ENCODE results near the gene TARS2. TPM values are rescaled to one million over a fixed set of nuclear protein-coding genes. Genes with fewer than 3 reads are reported as not detected.

Gene TARS2
- total and polyA plus RNA-seq, 10 of the 15 experiments (the other 5 are each of a cell fraction or from before 2014, with no cell fraction given) = 11.0 to 51.8 (median 45.2) TPM

DNA sequence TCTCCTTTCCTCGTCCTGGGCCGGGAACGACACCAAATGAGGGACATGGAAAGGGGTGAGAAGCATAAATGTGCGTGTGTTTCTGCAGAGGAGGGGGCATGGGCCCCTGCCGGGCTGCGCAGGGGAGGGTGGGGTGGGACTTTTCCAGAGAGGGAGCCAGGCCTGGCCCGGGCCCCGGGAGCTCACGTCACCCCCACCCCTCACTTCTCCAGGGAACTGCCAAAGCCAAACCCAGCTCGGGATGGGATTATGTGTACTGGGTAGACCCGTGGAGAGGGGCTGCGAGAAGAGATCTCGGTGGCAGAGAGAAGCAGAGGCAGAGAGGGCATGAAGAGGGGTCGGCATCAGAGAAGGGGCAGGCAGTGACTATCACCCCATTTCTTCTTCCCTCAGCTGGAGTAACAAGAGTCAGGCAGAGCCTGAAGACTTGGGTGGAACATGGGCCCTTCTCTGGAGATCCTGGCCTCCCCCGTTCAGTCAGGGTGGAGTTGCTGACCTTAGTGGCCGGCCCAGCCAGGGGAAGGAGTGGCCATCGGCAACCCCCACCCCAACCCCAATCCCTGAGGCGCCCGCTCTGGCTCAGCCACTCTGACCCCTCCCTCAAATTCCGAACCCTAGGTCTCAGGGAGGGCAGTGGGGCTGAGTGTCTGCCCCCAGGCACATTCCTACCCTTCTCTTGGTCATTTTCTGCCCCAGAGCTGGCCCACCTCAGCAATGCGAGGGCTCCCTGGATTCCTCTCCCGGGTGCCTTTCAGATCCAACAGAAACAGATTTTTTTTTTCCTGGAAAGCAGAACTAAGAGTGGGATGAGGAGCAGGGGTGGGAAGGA lies 63.2 kb downstream of the TARS2 start:
- Histone ChIP-seq H3K79me2 (ENCODE audit: control insufficient read depth, insufficient read depth, low read length) (no peaks in the 10 kb centered on the region), H3K9ac (ENCODE audit: control insufficient read depth, insufficient read depth, low read length) (no peak overlapping the region), H3K36me3 (ENCODE audit: control insufficient read depth in 2 of 2, insufficient read depth in 2 of 2, low read length in 1 of 2) (no peaks in the 10 kb centered on the region), H2AFZ (ENCODE audit: control insufficient read depth, low read depth, low read length) (no peak overlapping the region), H3K4me2 (ENCODE audit: control insufficient read depth, insufficient read depth) (no peak overlapping the region), H3K27ac (ENCODE audit: control insufficient read depth, insufficient read depth) (no peak overlapping the region), H4K20me1 (ENCODE audit: control insufficient read depth, insufficient read depth) (no peaks in the 10 kb centered on the region), H3K4me3 (no peak overlapping the region), H3K4me1 (ENCODE audit: control insufficient read depth, insufficient read depth, low read length) (peaks cover 3% of the 10 kb centered on the region; the same call in 1 of the 2 replicates), H3K9me3 (replicated peaks; ENCODE audit: control insufficient read depth, insufficient read depth, low read length) (no peaks in the 10 kb centered on the region), H3K27me3 (replicated peaks in 1 of 2; ENCODE audit: control insufficient read depth in 2 of 2, insufficient read depth in 2 of 2, low read length in 1 of 2) (no peaks in the 10 kb centered on the region; a peak in 1 of 4 replicates)
- intact Hi-C loops (cut with micrococcal nuclease; ENCODE audit: unreplicated experiment) = no loop called here
- no TSS peak for BruUV-seq (replicated peaks)
- no peak for FAIRE-seq
- ChIA-PET CTCF (interaction anchor here (2.4 to 2.9 kb wide), 2 partner anchors 10 to 18 kb away, joined by 8 to 14 read pairs; no protein-coding TSS in a partner anchor), RAD21 (ENCODE audit: unreplicated experiment) (no interaction called here), POLR2A (interaction anchor here (0.5 to 0.9 kb wide), 2 partner anchors 71 to 99 kb away, joined by 3 read pairs; no protein-coding TSS in a partner anchor), SMC1A (ENCODE audit: uncharacterized antibody, unreplicated experiment) (no interaction called here)
- 68% methylated on average over 15 of the region's 22 CpGs for WGBS (ENCODE audit: insufficient coverage, insufficient replicate concordance, low lambda C conversion rate, missing lambda C conversion rate)
- TF ChIP-seq, protein P1, sequence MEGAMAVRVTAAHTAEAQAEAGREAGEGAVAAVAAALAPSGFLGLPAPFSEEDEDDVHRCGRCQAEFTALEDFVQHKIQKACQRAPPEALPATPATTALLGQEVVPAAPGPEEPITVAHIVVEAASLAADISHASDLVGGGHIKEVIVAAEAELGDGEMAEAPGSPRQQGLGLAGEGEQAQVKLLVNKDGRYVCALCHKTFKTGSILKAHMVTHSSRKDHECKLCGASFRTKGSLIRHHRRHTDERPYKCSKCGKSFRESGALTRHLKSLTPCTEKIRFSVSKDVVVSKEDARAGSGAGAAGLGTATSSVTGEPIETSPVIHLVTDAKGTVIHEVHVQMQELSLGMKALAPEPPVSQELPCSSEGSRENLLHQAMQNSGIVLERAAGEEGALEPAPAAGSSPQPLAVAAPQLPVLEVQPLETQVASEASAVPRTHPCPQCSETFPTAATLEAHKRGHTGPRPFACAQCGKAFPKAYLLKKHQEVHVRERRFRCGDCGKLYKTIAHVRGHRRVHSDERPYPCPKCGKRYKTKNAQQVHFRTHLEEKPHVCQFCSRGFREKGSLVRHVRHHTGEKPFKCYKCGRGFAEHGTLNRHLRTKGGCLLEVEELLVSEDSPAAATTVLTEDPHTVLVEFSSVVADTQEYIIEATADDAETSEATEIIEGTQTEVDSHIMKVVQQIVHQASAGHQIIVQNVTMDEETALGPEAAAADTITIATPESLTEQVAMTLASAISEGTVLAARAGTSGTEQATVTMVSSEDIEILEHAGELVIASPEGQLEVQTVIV (IDR thresholded peaks at IDR 0.05; ENCODE audit: borderline replicate concordance, partially characterized antibody) = no peak
- TF ChIP-seq, protein P2, sequence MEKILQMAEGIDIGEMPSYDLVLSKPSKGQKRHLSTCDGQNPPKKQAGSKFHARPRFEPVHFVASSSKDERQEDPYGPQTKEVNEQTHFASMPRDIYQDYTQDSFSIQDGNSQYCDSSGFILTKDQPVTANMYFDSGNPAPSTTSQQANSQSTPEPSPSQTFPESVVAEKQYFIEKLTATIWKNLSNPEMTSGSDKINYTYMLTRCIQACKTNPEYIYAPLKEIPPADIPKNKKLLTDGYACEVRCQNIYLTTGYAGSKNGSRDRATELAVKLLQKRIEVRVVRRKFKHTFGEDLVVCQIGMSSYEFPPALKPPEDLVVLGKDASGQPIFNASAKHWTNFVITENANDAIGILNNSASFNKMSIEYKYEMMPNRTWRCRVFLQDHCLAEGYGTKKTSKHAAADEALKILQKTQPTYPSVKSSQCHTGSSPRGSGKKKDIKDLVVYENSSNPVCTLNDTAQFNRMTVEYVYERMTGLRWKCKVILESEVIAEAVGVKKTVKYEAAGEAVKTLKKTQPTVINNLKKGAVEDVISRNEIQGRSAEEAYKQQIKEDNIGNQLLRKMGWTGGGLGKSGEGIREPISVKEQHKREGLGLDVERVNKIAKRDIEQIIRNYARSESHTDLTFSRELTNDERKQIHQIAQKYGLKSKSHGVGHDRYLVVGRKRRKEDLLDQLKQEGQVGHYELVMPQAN (conservative IDR thresholded peaks at IDR 0.05) = no peak
- no peak for TF ChIP-seq ESRRA (IDR thresholded peaks at IDR 0.05; ENCODE audit: low read length)
- TF ChIP-seq CBX5 (IDR thresholded peaks at IDR 0.05; ENCODE audit: low read depth) = no peak
- no peak for TF ChIP-seq EED (IDR thresholded peaks at IDR 0.05; ENCODE audit: low read depth)
- TF ChIP-seq NR2C2 (IDR thresholded peaks at IDR 0.05; ENCODE audit: borderline replicate concordance, control insufficient read depth, insufficient read length, low read depth) = no peak
- TF ChIP-seq RB1 (IDR thresholded peaks at IDR 0.05; ENCODE audit: borderline replicate concordance) = no peak
- TF ChIP-seq CHD4 (IDR thresholded peaks at IDR 0.05) = no peak
- 0 out of 3 replicates have a peak, but pooled peaks have one; percentile 5 for ATAC-seq
- no peak for DNase-seq (ENCODE audit: low read depth, low spot score)
- in situ Hi-C loops (cut with MboI) = no loop called here

Data from GM12878 (cell line).